PC-3 (cell line): ENCODE data around the gene KRT6A. TPM values are rescaled to one million over a fixed set of nuclear protein-coding genes. Genes with fewer than 3 reads are reported as not detected.

Experiments
- ATAC-seq: fragments of 200-7000 bp; cut with Tn5 transposase; 2 replicates; pipeline ENCODE4 v1.9.1; 2020; ENCODE audit warnings: mild to moderate bottlenecking, moderate library complexity
- BruUV-seq: library from RNA; stranded (reverse); fragments of 400-500 nt; replicated peaks from 2 replicates; lab custom pipeline; 2021; lab: Mats Ljungman, UMichigan
- CTCF ChIA-PET: fragments of 300-600 bp; sonication (Branson Sonifier 250); formaldehyde crosslinking; loops from one replicate; lab custom pipeline; 2022; ENCODE audit warnings: antibody characterized with exemption; lab: Charles Lee
- POLR2A ChIA-PET: fragments of 300-600 bp; sonication (Branson Sonifier 250); formaldehyde crosslinking; loops from one replicate; lab custom pipeline; 2022; ENCODE audit warnings: antibody characterized with exemption; ENCODE audit not compliant: unreplicated experiment; lab: Charles Lee
- DNase-seq: peaks from one replicate; pipeline ENCODE4 v3.0.0-alpha.2; 2015
- H2AFZ ChIP-seq: fragments of 300-600 bp; sonication (generic); 2 replicates; pipeline ENCODE4 v1.6.0; 2016; ENCODE audit warnings: antibody characterized with exemption, low read length
- H3F3A ChIP-seq: fragments of 300-600 bp; sonication (generic); one replicate; pipeline ENCODE4 v1.6.0; 2017; ENCODE audit warnings: antibody characterized with exemption, low read length, control low read depth, mild to moderate bottlenecking; ENCODE audit not compliant: unreplicated experiment
- H3K27ac ChIP-seq: fragments of 300-600 bp; sonication (generic); 2 replicates; pipeline ENCODE4 v1.5.1; 2016; ENCODE audit warnings: mild to moderate bottlenecking, low read length
- H3K27me3 ChIP-seq: fragments of 300-600 bp; sonication (generic); 2 replicates; pipeline ENCODE4 v1.6.1; 2016; ENCODE audit warnings: low read length, mixed read lengths
- H3K36me3 ChIP-seq: fragments of 300-600 bp; sonication (generic); 2 replicates; pipeline ENCODE4 v1.6.1; 2016; ENCODE audit warnings: low read depth, mixed run types, low read length, mixed read lengths
- H3K4me1 ChIP-seq: fragments of 300-600 bp; sonication (generic); 2 replicates; pipeline ENCODE4 v1.5.1; 2016; ENCODE audit warnings: low read length; ENCODE audit not compliant: insufficient read depth
- H3K4me2 ChIP-seq: fragments of 300-600 bp; sonication (generic); 2 replicates; pipeline ENCODE4 v1.6.0; 2016; ENCODE audit warnings: low read length
- H3K4me3 ChIP-seq: fragments of 300-600 bp; sonication (generic); 2 replicates; pipeline ENCODE4 v1.5.1; 2016; ENCODE audit warnings: mild to moderate bottlenecking, low read length, mixed read lengths
- H3K79me2 ChIP-seq: fragments of 300-600 bp; sonication (generic); 2 replicates; pipeline ENCODE4 v1.6.1; 2017; ENCODE audit warnings: low read length, mixed read lengths
- H3K9ac ChIP-seq: fragments of 300-600 bp; sonication (generic); 2 replicates; pipeline ENCODE4 v1.6.0; 2016; ENCODE audit warnings: mild to moderate bottlenecking, low read length
- H3K9me2 ChIP-seq: fragments of 300-600 bp; sonication (generic); replicated peaks from 2 replicates; pipeline ENCODE4 v1.6.1; 2016; ENCODE audit warnings: mixed run types, low read length, mixed read lengths
- H3K9me3 ChIP-seq: fragments of 300-600 bp; sonication (generic); 2 replicates; pipeline ENCODE4 v1.6.1; 2016; ENCODE audit warnings: low read length, mixed read lengths
- H4K20me1 ChIP-seq: fragments of 300-600 bp; sonication (generic); 2 replicates; pipeline ENCODE4 v1.6.1; 2016; ENCODE audit warnings: low read length, mixed read lengths
- EZH2 ChIP-seq: fragments of 300-600 bp; sonication (generic); IDR thresholded peaks from one replicate; pipeline ENCODE4 v1.6.1; 2017; ENCODE audit warnings: antibody characterized with exemption, mild to moderate bottlenecking, low read length; ENCODE audit not compliant: unreplicated experiment
- EZH2phosphoT487 ChIP-seq: fragments of 300-600 bp; sonication (generic); IDR thresholded peaks from 2 replicates; pipeline ENCODE4 v1.6.1; 2018; ENCODE audit warnings: mild to moderate bottlenecking, antibody characterized with exemption, low read length, borderline replicate concordance
- intact Hi-C: fragments of 100-400 bp; cut with micrococcal nuclease; formaldehyde crosslinking; loops from 2 replicates; pipeline ENCODE4 v1.9.0; 2023
- total RNA-seq: library from RNA; depleted of rRNA; stranded (reverse); fragments of >200 nt; gene quantifications from 2 replicates; pipeline ENCODE4 v1.2.3, GENCODE V29; 2014
- TF ChIP-seq, protein P1 (sequence below): fragments of 300-600 bp; sonication (generic); conservative IDR thresholded peaks from 2 replicates; pipeline ENCODE4 v1.5.1; 2017; ENCODE audit warnings: antibody characterized with exemption, low read depth, mild to moderate bottlenecking, low read length

The KRT6A gene
- total RNA-seq, 1 experiment from 2014 or later, result 46.3 TPM

DNA sequence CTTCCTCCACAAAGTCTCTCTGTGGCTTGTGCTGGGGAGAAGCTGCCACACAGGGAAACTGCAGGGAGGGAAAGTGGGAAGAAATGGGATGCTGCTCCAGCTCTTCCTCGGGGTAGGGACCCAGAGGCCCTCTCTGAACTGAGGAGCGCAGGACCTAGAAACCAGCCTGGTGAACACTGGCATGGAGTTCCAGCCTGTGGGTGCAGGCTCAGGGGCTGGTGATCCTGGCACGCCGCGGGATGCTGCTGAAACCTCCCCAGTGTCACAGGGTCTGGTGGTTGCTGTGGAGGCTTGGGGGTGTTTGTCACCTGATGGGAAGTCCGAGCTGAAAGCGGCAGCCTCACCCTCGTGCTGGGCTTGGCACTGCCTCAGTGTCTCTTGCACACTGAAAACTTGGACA lies 53.6 kb downstream of the KRT6A start:
- H3K9me2 ChIP-seq, result no peaks in the 10 kb centered on the region
- no peaks in the 10 kb centered on the region for H3K9me3 ChIP-seq
- CTCF ChIA-PET, result no interaction called here
- no peak for DNase-seq
- no peak overlapping the region for H3K4me3 ChIP-seq
- POLR2A ChIA-PET, result no interaction called here
- H3K79me2 ChIP-seq, result no peaks in the 10 kb centered on the region
- peak overlapping the region; percentile 75; the same call in 1 of the 2 replicates for H3K9ac ChIP-seq
- peaks cover 96% of the 10 kb centered on the region for H3K4me1 ChIP-seq
- intact Hi-C loops, result no loop called here
- BruUV-seq, result no TSS peak
- peak overlapping the region; percentile 95 for H3K27ac ChIP-seq
- H4K20me1 ChIP-seq, result no peaks in the 10 kb centered on the region
- H3K36me3 ChIP-seq, result no peaks in the 10 kb centered on the region
- H3K27me3 ChIP-seq, result no peaks in the 10 kb centered on the region
- H3F3A ChIP-seq, result peaks cover 36% of the 10 kb centered on the region
- no peak overlapping the region for H2AFZ ChIP-seq
- no peak for ATAC-seq
- TF ChIP-seq EZH2phosphoT487 (no peak), EZH2 (no peak)
- TF ChIP-seq, protein P1, sequence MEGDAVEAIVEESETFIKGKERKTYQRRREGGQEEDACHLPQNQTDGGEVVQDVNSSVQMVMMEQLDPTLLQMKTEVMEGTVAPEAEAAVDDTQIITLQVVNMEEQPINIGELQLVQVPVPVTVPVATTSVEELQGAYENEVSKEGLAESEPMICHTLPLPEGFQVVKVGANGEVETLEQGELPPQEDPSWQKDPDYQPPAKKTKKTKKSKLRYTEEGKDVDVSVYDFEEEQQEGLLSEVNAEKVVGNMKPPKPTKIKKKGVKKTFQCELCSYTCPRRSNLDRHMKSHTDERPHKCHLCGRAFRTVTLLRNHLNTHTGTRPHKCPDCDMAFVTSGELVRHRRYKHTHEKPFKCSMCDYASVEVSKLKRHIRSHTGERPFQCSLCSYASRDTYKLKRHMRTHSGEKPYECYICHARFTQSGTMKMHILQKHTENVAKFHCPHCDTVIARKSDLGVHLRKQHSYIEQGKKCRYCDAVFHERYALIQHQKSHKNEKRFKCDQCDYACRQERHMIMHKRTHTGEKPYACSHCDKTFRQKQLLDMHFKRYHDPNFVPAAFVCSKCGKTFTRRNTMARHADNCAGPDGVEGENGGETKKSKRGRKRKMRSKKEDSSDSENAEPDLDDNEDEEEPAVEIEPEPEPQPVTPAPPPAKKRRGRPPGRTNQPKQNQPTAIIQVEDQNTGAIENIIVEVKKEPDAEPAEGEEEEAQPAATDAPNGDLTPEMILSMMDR, result no peak
- 0 out of 2 replicates have a peak overlapping the region, but pooled peaks have one; percentile 5 for H3K4me2 ChIP-seq

DNA sequence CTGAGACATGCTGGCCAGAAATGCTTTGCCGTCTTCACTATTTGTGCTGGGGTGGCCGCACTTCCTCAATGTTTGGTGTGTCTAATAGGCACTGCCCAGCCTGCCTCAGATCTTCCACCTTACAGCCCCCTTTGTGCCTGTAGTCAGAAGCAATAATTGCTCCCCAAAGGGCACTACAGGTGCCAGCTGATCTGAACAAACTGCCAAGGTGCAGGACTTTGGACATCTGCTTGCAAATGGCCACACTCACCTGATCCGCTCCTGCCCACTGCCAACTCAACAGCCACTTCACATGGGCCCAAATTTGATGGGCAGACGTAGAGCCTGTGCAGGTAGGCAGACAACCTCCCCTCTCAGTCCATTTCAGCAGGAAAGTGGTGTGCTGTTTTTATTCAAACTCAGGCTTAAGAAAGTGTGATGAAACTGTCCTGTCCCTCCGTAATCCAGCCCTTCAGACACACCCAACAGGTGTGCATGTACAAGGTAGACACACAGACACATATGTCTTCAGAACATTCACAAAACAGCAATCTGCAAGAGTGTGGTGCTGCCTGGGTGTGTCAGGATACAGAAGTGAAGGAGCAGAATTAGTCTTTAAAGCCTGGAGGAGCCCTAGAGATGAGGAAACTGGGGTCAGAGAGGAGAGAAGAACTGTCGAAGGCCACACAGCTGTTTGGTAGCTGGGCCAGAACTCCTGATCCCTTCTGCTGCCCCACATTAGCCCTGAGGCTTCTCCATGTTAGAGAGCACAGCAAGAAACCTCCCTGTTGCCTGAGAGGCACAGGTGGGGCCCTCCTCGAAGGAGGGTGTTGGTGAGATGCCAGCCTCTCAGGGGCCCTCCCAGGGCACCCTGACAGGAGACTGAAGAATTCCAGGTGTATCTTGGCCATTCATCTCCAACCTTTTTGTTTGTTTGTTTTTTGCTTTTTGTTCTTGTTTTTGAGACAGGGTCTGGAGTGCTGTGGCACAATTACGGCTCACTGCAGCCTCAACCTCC lies 54.5 kb downstream of the KRT6A start:
- H3K4me2 ChIP-seq, result no peak overlapping the region
- no peaks in the 10 kb centered on the region for H3K79me2 ChIP-seq
- ChIA-PET CTCF (no interaction called here), POLR2A (no interaction called here)
- intact Hi-C loops, result no loop called here
- ATAC-seq, result no peak
- no peaks in the 10 kb centered on the region for H3K36me3 ChIP-seq
- H3K9ac ChIP-seq, result no peak overlapping the region
- peaks cover 96% of the 10 kb centered on the region for H3K4me1 ChIP-seq
- H4K20me1 ChIP-seq, result no peaks in the 10 kb centered on the region
- no peak overlapping the region for H3K27ac ChIP-seq
- DNase-seq, result no peak
- no peaks in the 10 kb centered on the region for H3K9me3 ChIP-seq
- no peaks in the 10 kb centered on the region for H3K9me2 ChIP-seq
- TF ChIP-seq EZH2phosphoT487 (no peak), EZH2 (no peak)
- TF ChIP-seq, protein P1, result no peak
- H3F3A ChIP-seq, result peaks cover 36% of the 10 kb centered on the region
- no TSS peak for BruUV-seq
- H3K27me3 ChIP-seq, result no peaks in the 10 kb centered on the region
- no peak overlapping the region for H2AFZ ChIP-seq
- H3K4me3 ChIP-seq, result no peak overlapping the region

DNA sequence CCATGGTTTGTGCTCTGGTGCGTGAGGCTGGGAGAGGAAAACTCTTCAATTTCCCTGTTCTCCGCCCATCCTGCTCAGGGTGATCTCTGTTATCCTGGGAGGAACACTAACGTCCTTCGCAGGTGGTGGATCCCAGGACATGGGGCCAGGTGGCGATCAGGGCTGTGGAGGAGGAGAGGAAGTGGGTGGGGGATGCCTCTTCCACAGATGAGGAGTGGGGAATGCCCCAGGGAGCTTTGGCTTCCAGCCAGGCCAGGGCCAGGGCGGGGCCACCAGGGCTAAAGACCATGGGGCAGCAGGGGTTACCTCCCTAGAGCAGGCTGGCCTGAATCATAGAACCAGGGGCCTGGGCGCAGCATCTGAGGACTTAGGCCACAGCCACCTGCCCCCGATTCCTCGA lies 55.5 kb downstream of the KRT6A start:
- H3K4me1 ChIP-seq, result peaks cover 88% of the 10 kb centered on the region
- CTCF ChIA-PET, result no interaction called here

More for the DNA sequence above, 55.5 kb downstream of the KRT6A start:
- Histone ChIP-seq H3K36me3 (no peaks in the 10 kb centered on the region), H3K27ac (peak overlapping the region; percentile 93), H3K79me2 (no peaks in the 10 kb centered on the region), H3K4me3 (no peak overlapping the region), H4K20me1 (no peaks in the 10 kb centered on the region), H3K9me2 (no peaks in the 10 kb centered on the region), H3K27me3 (no peaks in the 10 kb centered on the region), H2AFZ (no peak overlapping the region), H3K4me2 (no peak overlapping the region), H3K9me3 (no peaks in the 10 kb centered on the region), H3F3A (peaks cover 31% of the 10 kb centered on the region), H3K9ac (peak overlapping the region; percentile 74; the same call in 1 of the 2 replicates)
- TF ChIP-seq, protein P1, result no peak
- no peak for TF ChIP-seq EZH2phosphoT487
- no peak for TF ChIP-seq EZH2
- ATAC-seq, result no peak
- BruUV-seq, result no TSS peak
- DNase-seq, result no peak
- POLR2A ChIA-PET, result no interaction called here
- intact Hi-C loops, result no loop called here
